HG03060 (cell line): ENCODE measurements around the gene TMEM150C.

Experiments
- ATAC-seq: cut with Tn5 transposase; IDR thresholded peaks from one replicate; pipeline ENCODE4 v1.9.1; 2021; ENCODE audit warnings: low read depth, moderate number of reproducible peaks; ENCODE audit not compliant: unreplicated experiment

Gene TMEM150C

DNA sequence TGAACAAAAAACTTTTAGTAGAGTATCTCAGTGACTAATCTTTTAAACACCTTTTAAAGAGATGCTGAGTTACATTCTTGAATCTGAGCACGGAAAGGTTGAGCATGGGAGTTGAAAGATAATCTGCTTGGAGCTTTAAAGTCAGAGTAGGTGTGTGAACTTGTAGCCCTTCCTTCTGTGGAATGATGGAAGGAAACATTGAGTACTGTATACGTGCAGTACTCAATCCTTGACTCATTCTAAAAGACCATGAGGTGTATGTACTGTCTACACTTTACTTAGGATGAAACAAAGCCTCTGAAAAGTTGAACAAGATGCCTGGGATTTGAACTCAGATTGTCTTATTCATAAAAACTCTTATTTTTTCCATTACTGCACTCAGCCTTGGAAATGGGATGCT lies 128.0 kb downstream of the TMEM150C start:
- no peak for ATAC-seq
